Osteoblast (primary cell): ENCODE measurements around the gene PTPN9. TPM values are rescaled to one million over a fixed set of nuclear protein-coding genes. Genes with fewer than 3 reads are reported as not detected.
"Not testable (repeated sequence)": the region's sequence is repeated elsewhere in the genome, so short reads cannot be mapped to it uniquely, and the experiment has no call there.

ENCODE experiments used
- DNase-seq: peaks from one replicate; pipeline ENCODE4 v3.0.0; 2011; ENCODE audit warnings: low spot score, mixed read lengths; ENCODE audit not compliant: insufficient read length; ENCODE audit errors: missing footprints
- H2AFZ ChIP-seq: 2 replicates; pipeline ENCODE4 v1.6.0; 2011; ENCODE audit warnings: mild to moderate bottlenecking, low read length
- H3K27ac ChIP-seq: 2 replicates; pipeline ENCODE4 v1.5.1; 2011; ENCODE audit warnings: mild to moderate bottlenecking, low read depth, low read length, moderate library complexity
- H3K27me3 ChIP-seq: 2 replicates; pipeline ENCODE4 v1.6.0; 2012; ENCODE audit warnings: mild to moderate bottlenecking, control low read depth, inconsistent platforms, low read length, moderate library complexity; ENCODE audit not compliant: insufficient read depth
- H3K36me3 ChIP-seq: 2 replicates; pipeline ENCODE4 v1.5.1; 2011; ENCODE audit warnings: mild to moderate bottlenecking, low read length, control low read depth, moderate library complexity; ENCODE audit not compliant: insufficient read depth
- H3K4me1 ChIP-seq: 2 replicates; pipeline ENCODE4 v1.5.1; 2011; ENCODE audit warnings: mild to moderate bottlenecking, low read length, control low read depth, moderate library complexity; ENCODE audit not compliant: insufficient read depth
- H3K4me2 ChIP-seq: 2 replicates; pipeline ENCODE4 v1.6.0; 2011; ENCODE audit warnings: mild to moderate bottlenecking, low read length; ENCODE audit not compliant: insufficient read depth
- H3K4me3 ChIP-seq: fragments of 200-600 bp; sonication (generic); 3 replicates; pipeline ENCODE4 v1.5.1; 2012; ENCODE audit warnings: mild to moderate bottlenecking, low read length, inconsistent platforms; ENCODE audit not compliant: insufficient read depth
- H3K79me2 ChIP-seq: 2 replicates; pipeline ENCODE4 v1.6.0; 2012; ENCODE audit warnings: mild to moderate bottlenecking, low read length, control low read depth, inconsistent platforms; ENCODE audit not compliant: insufficient read depth
- H3K9me3 ChIP-seq: 2 replicates; pipeline ENCODE4 v1.5.1; 2011; ENCODE audit warnings: low read depth, low read length, control low read depth
- H4K20me1 ChIP-seq: 2 replicates; pipeline ENCODE4 v1.6.0; 2012; ENCODE audit warnings: mild to moderate bottlenecking, low read length, control low read depth; ENCODE audit not compliant: insufficient read depth
- total RNA-seq: library from RNA; depleted of rRNA; stranded (reverse); fragments of >200 nt; gene quantifications from 2 replicates; pipeline ENCODE4 v1.2.3, GENCODE V29; 2012
- TF ChIP-seq, protein P1 (sequence below): IDR thresholded peaks from 2 replicates; pipeline ENCODE4 v1.5.1; 2011; ENCODE audit warnings: mild to moderate bottlenecking, low read depth, low read length, moderate library complexity; ENCODE audit errors: extremely low read depth

The PTPN9 gene
- total RNA-seq, 1 donor: 23.9 TPM

GRCh38 chr15:75451202-75451673 lies 127.9 kb downstream of the PTPN9 start:
- H3K4me3 ChIP-seq: peak overlapping the region; percentile 95
- H3K27ac ChIP-seq: peak overlapping the region; percentile 69
- TF ChIP-seq, protein P1, sequence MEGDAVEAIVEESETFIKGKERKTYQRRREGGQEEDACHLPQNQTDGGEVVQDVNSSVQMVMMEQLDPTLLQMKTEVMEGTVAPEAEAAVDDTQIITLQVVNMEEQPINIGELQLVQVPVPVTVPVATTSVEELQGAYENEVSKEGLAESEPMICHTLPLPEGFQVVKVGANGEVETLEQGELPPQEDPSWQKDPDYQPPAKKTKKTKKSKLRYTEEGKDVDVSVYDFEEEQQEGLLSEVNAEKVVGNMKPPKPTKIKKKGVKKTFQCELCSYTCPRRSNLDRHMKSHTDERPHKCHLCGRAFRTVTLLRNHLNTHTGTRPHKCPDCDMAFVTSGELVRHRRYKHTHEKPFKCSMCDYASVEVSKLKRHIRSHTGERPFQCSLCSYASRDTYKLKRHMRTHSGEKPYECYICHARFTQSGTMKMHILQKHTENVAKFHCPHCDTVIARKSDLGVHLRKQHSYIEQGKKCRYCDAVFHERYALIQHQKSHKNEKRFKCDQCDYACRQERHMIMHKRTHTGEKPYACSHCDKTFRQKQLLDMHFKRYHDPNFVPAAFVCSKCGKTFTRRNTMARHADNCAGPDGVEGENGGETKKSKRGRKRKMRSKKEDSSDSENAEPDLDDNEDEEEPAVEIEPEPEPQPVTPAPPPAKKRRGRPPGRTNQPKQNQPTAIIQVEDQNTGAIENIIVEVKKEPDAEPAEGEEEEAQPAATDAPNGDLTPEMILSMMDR: no peak
- H3K4me2 ChIP-seq: peak overlapping the region; percentile 64
- peak overlapping the region; percentile 66 for H2AFZ ChIP-seq
- H3K36me3 ChIP-seq: peaks cover 3% of the 10 kb centered on the region
- no peaks in the 10 kb centered on the region for H3K9me3 ChIP-seq
- peaks cover 43% of the 10 kb centered on the region for H3K79me2 ChIP-seq
- H3K27me3 ChIP-seq: no peaks in the 10 kb centered on the region
- peaks cover 32% of the 10 kb centered on the region for H4K20me1 ChIP-seq
- peaks cover 27% of the 10 kb centered on the region for H3K4me1 ChIP-seq
- no peak for DNase-seq

- H3K79me2 ChIP-seq: peaks cover 50% of the 10 kb centered on the region
- peaks cover 24% of the 10 kb centered on the region for H3K4me1 ChIP-seq
- no peaks in the 10 kb centered on the region for H3K9me3 ChIP-seq
- TF ChIP-seq, protein P1: no peak
- peaks cover 38% of the 10 kb centered on the region for H4K20me1 ChIP-seq
- peak overlapping the region; percentile 70 for H3K27ac ChIP-seq
- H3K4me3 ChIP-seq: peak overlapping the region; percentile 95
- peak; percentile 97 for DNase-seq
- H3K4me2 ChIP-seq: peak overlapping the region; percentile 97
- H3K27me3 ChIP-seq: no peaks in the 10 kb centered on the region
- H3K36me3 ChIP-seq: peaks cover 3% of the 10 kb centered on the region
- H2AFZ ChIP-seq: peak overlapping the region; percentile 86
These were observed 128.6 kb downstream of the PTPN9 start for GRCh38 chr15:75450307-75451201.

DNA sequence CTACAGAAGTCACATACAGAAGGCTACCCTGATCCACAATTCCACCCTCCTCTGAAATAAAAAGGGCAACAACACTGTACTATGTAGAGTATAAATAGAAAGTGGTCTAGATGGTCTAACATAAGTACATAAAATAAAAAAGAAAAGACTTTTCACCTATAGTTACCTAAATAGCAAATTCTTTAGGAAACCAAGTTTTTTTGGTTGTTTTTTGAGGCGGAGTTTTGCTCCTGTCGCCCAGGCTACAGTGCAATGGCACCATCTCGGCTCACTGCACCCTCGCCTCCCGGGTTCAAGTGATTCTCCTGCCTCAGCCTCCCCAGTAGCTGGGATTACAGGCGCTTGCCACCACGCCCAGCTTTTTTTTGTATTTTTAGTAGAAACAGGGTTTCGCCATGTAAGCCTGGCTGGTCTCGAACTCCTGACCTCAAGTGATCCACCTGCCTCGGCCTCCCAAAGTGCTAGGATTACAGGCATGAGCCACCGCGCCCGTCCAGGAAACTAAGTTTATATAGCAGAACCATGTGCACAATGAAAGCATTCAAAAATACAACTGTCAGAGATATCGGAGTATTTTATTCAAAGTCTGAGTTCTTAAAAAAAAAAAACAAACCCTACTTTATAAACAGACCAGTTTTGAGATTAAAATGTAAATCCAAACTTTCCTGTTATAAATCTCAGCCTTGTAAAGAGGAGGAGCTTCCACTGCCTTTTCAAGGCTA lies 129.4 kb downstream of the PTPN9 start:
- Histone ChIP-seq H3K79me2 (peaks cover 57% of the 10 kb centered on the region), H3K9me3 (no peaks in the 10 kb centered on the region), H3K4me2 (peak overlapping the region; percentile 97), H2AFZ (peak overlapping the region; percentile 86), H3K36me3 (peaks cover 3% of the 10 kb centered on the region), H3K4me3 (peak overlapping the region; percentile 95), H4K20me1 (peaks cover 38% of the 10 kb centered on the region), H3K4me1 (peaks cover 25% of the 10 kb centered on the region), H3K27ac (peak overlapping the region; percentile 70), H3K27me3 (no peaks in the 10 kb centered on the region)
- no peak for DNase-seq
- TF ChIP-seq, protein P1: no peak

GRCh38 chr15:75448171-75448570 lies 130.9 kb downstream of the PTPN9 start:
- H3K4me1 ChIP-seq: peaks cover 36% of the 10 kb centered on the region
- not testable (repeated sequence) for H3K27ac ChIP-seq, H3K27me3 ChIP-seq, H3K4me2 ChIP-seq, DNase-seq, H2AFZ ChIP-seq, H3K9me3 ChIP-seq, H3K36me3 ChIP-seq, H3K4me3 ChIP-seq
- H3K79me2 ChIP-seq: peaks cover 67% of the 10 kb centered on the region
- peaks cover 42% of the 10 kb centered on the region for H4K20me1 ChIP-seq
